Testis (tissue), 2 donors: ENCODE data around the gene EIPR1.

ENCODE experiments used
- POLR2A ChIP-seq: fragments of 450-650 bp; IDR thresholded peaks from one replicate; pipeline ENCODE4 v1.6.1; 2017; ENCODE audit warnings: antibody characterized with exemption, mild to moderate bottlenecking, moderate library complexity
- TF ChIP-seq, protein P1 (sequence below), 3 experiments: fragments of 450-650 bp in 2 of 3; fragments of 200-600 bp in 1 of 3; sonication (generic) in 1 of 3; IDR thresholded peaks; one replicate each; pipeline ENCODE4 v1.5.1; 2016 to 2019; ENCODE audit warnings: antibody characterized with exemption in 3 of 3, mild to moderate bottlenecking in 2 of 3, moderate library complexity in 1 of 3

DNA sequence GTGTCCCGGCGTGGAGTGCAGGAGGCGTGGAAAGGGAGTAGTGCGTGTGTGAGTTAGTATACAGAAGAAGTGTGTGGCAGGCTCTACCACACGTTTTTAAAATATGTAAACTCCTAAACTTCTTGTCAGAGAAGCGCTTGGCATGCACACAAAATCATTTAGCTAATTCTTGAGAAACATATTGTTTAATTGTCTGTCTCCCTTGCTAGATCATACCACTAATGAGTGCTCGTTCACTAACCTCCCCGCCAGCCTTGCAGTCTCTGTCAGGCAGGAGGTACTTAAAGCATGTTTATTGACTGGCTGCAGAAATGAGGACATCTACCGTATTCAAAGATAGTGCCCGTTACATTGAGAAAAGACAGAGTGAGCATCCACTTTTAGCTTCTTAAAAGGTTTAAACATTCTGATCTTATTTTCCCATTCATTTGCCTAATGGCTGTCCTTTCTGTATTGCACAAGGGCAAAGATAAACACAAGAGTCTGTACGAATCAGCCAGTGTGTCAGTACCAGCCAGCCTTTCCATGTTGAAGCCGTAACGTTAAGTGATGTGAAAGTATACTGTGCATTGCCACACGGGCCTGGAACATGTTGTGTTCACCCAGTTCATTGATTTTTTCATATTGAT lies 43.3 kb upstream of the EIPR1 start:
- TF ChIP-seq POLR2A = no peak
- TF ChIP-seq, protein P1, sequence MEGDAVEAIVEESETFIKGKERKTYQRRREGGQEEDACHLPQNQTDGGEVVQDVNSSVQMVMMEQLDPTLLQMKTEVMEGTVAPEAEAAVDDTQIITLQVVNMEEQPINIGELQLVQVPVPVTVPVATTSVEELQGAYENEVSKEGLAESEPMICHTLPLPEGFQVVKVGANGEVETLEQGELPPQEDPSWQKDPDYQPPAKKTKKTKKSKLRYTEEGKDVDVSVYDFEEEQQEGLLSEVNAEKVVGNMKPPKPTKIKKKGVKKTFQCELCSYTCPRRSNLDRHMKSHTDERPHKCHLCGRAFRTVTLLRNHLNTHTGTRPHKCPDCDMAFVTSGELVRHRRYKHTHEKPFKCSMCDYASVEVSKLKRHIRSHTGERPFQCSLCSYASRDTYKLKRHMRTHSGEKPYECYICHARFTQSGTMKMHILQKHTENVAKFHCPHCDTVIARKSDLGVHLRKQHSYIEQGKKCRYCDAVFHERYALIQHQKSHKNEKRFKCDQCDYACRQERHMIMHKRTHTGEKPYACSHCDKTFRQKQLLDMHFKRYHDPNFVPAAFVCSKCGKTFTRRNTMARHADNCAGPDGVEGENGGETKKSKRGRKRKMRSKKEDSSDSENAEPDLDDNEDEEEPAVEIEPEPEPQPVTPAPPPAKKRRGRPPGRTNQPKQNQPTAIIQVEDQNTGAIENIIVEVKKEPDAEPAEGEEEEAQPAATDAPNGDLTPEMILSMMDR (IDR thresholded peaks at IDR 0.05) = no peak
